Tibial nerve (tissue), 4 donors: ENCODE data around the gene LBX2. TPM values are rescaled to one million over a fixed set of nuclear protein-coding genes. Genes with fewer than 3 reads are reported as not detected.

Experiments used
- DNase-seq, 2 donors: peaks; one replicate each; pipeline ENCODE4 v3.0.0-alpha.2; 2019; ENCODE audit warnings: low spot score in 2 of 2
- H3K27ac ChIP-seq, 4 donors: fragments of 200-600 bp; sonication (generic) in 3 of 4; one replicate each; pipeline ENCODE4 v1.5.1; 2017 to 2019; ENCODE audit warnings: mild to moderate bottlenecking in 1 of 4
- H3K27me3 ChIP-seq, 2 donors: fragments of 200-600 bp; sonication (generic) in 1 of 2; one replicate each; pipeline versions ENCODE4 v1.5.1 to v1.6.0; 2017 to 2019
- H3K36me3 ChIP-seq, 3 donors: fragments of 200-600 bp; sonication (generic); one replicate each; pipeline ENCODE4 v1.5.1; 2018 to 2019
- H3K4me1 ChIP-seq, 4 donors: fragments of 200-600 bp; sonication (generic) in 3 of 4; one replicate each; pipeline ENCODE4 v1.5.1; 2017 to 2019
- H3K4me3 ChIP-seq, 4 donors: fragments of 200-600 bp; sonication (generic) in 3 of 4; one replicate each; pipeline ENCODE4 v1.5.1; 2017 to 2019; ENCODE audit warnings: mild to moderate bottlenecking in 1 of 4, moderate library complexity in 1 of 4
- H3K9me3 ChIP-seq, 4 donors: fragments of 200-600 bp; sonication (generic) in 3 of 4; one replicate each; pipeline ENCODE4 v1.5.1; 2017 to 2019
- EP300 ChIP-seq, 2 donors: sonication (generic); formaldehyde crosslinking; IDR thresholded peaks; one replicate each; pipeline ENCODE4 v1.6.1; 2017; ENCODE audit warnings: antibody characterized with exemption in 2 of 2, mild to moderate bottlenecking in 1 of 2
- POLR2A ChIP-seq, 2 donors: fragments of 450-650 bp; IDR thresholded peaks; one replicate each; pipeline ENCODE4 v1.6.1; 2017; ENCODE audit warnings: antibody characterized with exemption in 2 of 2, mild to moderate bottlenecking in 2 of 2, moderate library complexity in 2 of 2
- WGBS, 2 donors: methylation state at CpG; one replicate each; pipeline ENCODE4 v1.1.5; 2018; 5-methylcytosine and 5-hydroxymethylcytosine counted together
- total RNA-seq, 4 donors: library from RNA; depleted of rRNA; stranded (reverse); fragments of >200 nt; gene quantifications; one replicate each; pipeline ENCODE4 v1.1.0, GENCODE V29; 2016
- TF ChIP-seq, protein P1 (sequence below), 5 experiments: fragments of 200-600 bp in 3 of 5; fragments of 450-650 bp in 2 of 5; sonication (generic) in 3 of 5; IDR thresholded peaks; one replicate each; pipeline ENCODE4 v1.5.1; 2016 to 2019; ENCODE audit warnings: antibody characterized with exemption in 5 of 5, mild to moderate bottlenecking in 3 of 5, moderate library complexity in 2 of 5

The LBX2 gene
- total RNA-seq, 4 donors from 2014 or later = 0.20 to 4.4 (median 1.6) TPM

DNA sequence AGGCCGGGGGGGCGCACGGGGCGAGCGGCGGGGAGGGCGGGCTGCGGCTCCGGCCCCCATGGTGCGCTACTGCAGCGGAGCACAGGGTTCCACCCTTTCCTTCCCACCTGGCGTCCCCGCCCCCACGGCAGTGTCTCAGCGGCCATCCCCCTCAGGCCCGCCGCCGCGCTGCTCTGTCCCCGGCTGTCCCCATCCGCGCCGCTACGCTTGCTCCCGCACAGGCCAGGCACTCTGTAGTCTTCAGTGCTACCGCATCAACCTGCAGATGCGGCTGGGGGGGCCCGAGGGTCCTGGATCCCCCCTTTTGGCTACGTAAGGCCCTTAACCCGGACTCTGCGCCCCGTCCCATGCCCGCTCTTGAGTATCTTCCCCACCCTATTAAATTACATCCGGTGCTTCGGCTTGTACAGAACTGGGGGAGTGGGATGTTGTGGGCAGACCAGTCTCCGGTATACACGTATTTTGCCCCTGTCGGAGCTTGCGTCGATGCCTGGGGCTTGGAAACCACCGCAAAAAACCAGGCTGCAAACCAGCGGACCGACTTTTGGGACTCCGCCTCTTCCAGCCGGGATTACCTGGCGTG lies 41.8 kb downstream of the LBX2 start:
- Histone ChIP-seq H3K4me3 (peak overlapping the region; percentile 35 to 70 (median 58)), H3K4me1 (peaks cover 0 to 44% (median 27%) of the 10 kb centered on the region in 4 donors), H3K27ac (peak overlapping the region; percentile 59 to 97 (median 96)), H3K36me3 (peaks cover 0 to 25% (median 0%) of the 10 kb centered on the region in 3 donors), H3K9me3 (no peaks in the 10 kb centered on the region), H3K27me3 (no peaks in the 10 kb centered on the region)
- TF ChIP-seq POLR2A (IDR thresholded peaks at IDR 0.05) (peak; percentile 63 to 79), EP300 (IDR thresholded peaks at IDR 0.05) (peak in 1 of 2 donors; percentile 94)
- TF ChIP-seq, protein P1, sequence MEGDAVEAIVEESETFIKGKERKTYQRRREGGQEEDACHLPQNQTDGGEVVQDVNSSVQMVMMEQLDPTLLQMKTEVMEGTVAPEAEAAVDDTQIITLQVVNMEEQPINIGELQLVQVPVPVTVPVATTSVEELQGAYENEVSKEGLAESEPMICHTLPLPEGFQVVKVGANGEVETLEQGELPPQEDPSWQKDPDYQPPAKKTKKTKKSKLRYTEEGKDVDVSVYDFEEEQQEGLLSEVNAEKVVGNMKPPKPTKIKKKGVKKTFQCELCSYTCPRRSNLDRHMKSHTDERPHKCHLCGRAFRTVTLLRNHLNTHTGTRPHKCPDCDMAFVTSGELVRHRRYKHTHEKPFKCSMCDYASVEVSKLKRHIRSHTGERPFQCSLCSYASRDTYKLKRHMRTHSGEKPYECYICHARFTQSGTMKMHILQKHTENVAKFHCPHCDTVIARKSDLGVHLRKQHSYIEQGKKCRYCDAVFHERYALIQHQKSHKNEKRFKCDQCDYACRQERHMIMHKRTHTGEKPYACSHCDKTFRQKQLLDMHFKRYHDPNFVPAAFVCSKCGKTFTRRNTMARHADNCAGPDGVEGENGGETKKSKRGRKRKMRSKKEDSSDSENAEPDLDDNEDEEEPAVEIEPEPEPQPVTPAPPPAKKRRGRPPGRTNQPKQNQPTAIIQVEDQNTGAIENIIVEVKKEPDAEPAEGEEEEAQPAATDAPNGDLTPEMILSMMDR (IDR thresholded peaks at IDR 0.05) = no peak
- DNase-seq = peak in 1 of 2 donors; percentile 38
- whole genome bisulfite sequencing, 2 donors = 1% methylated on average over 38 to 42 of the region's 46 CpGs

GRCh38 chr2:74457129-74457548 lies 42.3 kb downstream of the LBX2 start:
- no peak for DNase-seq
- 1 to 2% methylated on average over 25 to 26 of the region's 27 CpGs for WGBS, 2 donors
- peaks cover 0 to 44% (median 27%) of the 10 kb centered on the region in 4 donors for H3K4me1 ChIP-seq
- no peaks in the 10 kb centered on the region for H3K27me3 ChIP-seq
- peak overlapping the region; percentile 59 to 97 (median 96) for H3K27ac ChIP-seq
- no peak for TF ChIP-seq EP300 (IDR thresholded peaks at IDR 0.05)
- peak overlapping the region; percentile 35 to 70 (median 58) for H3K4me3 ChIP-seq
- H3K9me3 ChIP-seq = no peaks in the 10 kb centered on the region
- peaks cover 0 to 20% (median 0%) of the 10 kb centered on the region in 3 donors for H3K36me3 ChIP-seq

GRCh38 chr2:74454654-74455511 lies 44.5 kb downstream of the LBX2 start, which contains the start of gene INO80B:
INO80B (plus strand) TSS chr2:74455087; CDS start chr2:74455117, 30 bp downstream.
- TF ChIP-seq POLR2A (IDR thresholded peaks at IDR 0.05) (peak in 1 of 2 donors; percentile 56), EP300 (IDR thresholded peaks at IDR 0.05) (peak; percentile 86 to 96)
- TF ChIP-seq, protein P1 (IDR thresholded peaks at IDR 0.05) = peak in 3 of 5 experiments; percentile 4 to 50 (median 22)
- no peaks in the 10 kb centered on the region for H3K27me3 ChIP-seq
- H3K4me1 ChIP-seq = peaks cover 0 to 44% (median 27%) of the 10 kb centered on the region in 4 donors
- peak within 1 kb of the TSS; percentile 61 to 74 (median 68) for H3K4me3 ChIP-seq
- H3K9me3 ChIP-seq = no peaks in the 10 kb centered on the region
- WGBS, 2 donors = 1% methylated on average over 36 to 40 of the region's 40 CpGs
- no peaks in the 10 kb centered on the region for H3K36me3 ChIP-seq
- peak; percentile 87 to 94 for DNase-seq
- H3K27ac ChIP-seq = peak within 1 kb of the TSS; percentile 60 to 81 (median 68)

DNA sequence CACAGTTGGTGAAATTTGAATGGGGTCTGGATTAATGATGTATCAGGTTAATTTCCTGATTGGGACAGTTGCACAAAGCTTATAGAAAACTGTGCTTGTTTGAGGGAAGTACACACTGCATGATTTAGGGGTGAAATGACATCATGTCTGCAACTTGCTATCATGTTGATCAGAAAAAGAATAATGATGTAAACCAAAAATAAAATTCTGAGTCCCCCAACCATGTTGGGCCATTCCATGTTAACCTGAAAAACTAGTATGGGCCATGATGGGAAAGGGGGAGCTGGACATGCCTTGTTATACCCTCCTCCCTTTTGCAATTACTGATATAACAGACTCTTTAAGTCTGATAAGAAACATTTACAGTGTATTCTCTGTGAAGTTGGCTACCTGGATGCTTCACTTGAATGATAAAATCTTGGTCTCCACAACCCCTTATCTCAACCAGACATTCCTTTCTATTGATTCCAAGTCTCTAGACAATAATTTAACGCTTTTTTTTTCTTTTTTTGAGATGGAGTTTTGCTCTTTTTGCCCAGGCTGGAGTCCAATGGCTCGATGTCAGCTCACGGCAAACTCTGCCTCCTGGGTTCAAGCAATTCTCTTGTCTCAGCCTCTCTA lies 48.7 kb downstream of the LBX2 start:
- Histone ChIP-seq H3K9me3 (no peaks in the 10 kb centered on the region), H3K4me3 (no peak overlapping the region), H3K4me1 (peaks cover 0 to 12% (median 5%) of the 10 kb centered on the region in 4 donors), H3K27me3 (no peaks in the 10 kb centered on the region), H3K27ac (no peak overlapping the region), H3K36me3 (no peaks in the 10 kb centered on the region)
- no peak for DNase-seq
- WGBS, 2 donors = 81 to 84% methylated on average over 3 of the region's 3 CpGs
- TF ChIP-seq POLR2A (IDR thresholded peaks at IDR 0.05) (no peak), EP300 (IDR thresholded peaks at IDR 0.05) (no peak)
- TF ChIP-seq, protein P1 (IDR thresholded peaks at IDR 0.05) = no peak

DNA sequence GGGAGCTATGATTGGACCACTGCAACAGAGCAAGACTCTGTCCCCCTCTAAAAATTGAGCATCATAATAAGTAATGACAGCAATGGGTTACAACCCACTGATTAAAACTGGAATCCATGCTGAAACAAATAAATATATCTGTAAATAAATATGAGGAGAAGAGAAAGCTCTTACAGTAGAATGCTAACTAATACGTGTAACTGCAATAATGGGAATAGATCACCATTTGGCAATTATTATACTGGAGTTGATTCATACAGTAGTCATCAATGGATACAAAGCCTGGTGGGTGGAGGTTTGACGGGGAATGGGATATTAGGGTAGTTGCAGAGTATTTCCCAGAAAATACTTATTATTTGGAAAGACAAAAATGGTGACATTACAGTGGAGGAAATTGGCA lies 50.6 kb downstream of the LBX2 start:
- H3K36me3 ChIP-seq = no peaks in the 10 kb centered on the region
- WGBS, 2 donors = 42% methylated on average over 2 of the region's 2 CpGs
- H3K27ac ChIP-seq = no peak overlapping the region
- DNase-seq = no peak
- H3K4me1 ChIP-seq = peaks cover 0 to 10% (median 0%) of the 10 kb centered on the region in 4 donors
- H3K4me3 ChIP-seq = no peak overlapping the region
- TF ChIP-seq POLR2A (IDR thresholded peaks at IDR 0.05) = no peak
- H3K9me3 ChIP-seq = no peaks in the 10 kb centered on the region
- no peaks in the 10 kb centered on the region for H3K27me3 ChIP-seq

Other genes with a start within 250 kb of the LBX2 start
- 10 to 100 TPM in 1 of 4 donors, 1 to 10 TPM in 3; 4.2 to 22.9 (median 9.5) TPM for gene SLC4A5, start 156.2 kb downstream of the LBX2 start, total RNA-seq
- 100 to 1,000 TPM; 122 to 157 (median 140) TPM for gene DCTN1, start 119.3 kb downstream of the LBX2 start, total RNA-seq
- 10 to 100 TPM in 1 of 4 donors, 1 to 10 TPM in 3; 4.5 to 14.4 (median 5.3) TPM for gene C2orf81, start 78.0 kb downstream of the LBX2 start, total RNA-seq
- 10 to 100 TPM in 3 of 4 donors, 1 to 10 TPM in 1; 9.6 to 25.2 (median 18.5) TPM for gene WDR54, start 77.9 kb downstream of the LBX2 start, total RNA-seq
- 10 to 100 TPM; 83.4 to 93.1 (median 87.1) TPM for gene RTKN, start 57.7 kb downstream of the LBX2 start, total RNA-seq
- gene INO80B, start 44.5 kb downstream of the LBX2 start, total RNA-seq = 10 to 100 TPM; 15.1 to 40.6 (median 27.5) TPM
- gene WBP1, start 41.2 kb downstream of the LBX2 start, total RNA-seq = 10 to 100 TPM; 35.7 to 84.6 (median 69.0) TPM
- gene MOGS, start 34.2 kb downstream of the LBX2 start, total RNA-seq = 10 to 100 TPM; 30.2 to 52.5 (median 39.7) TPM
- gene MRPL53, start 26.9 kb downstream of the LBX2 start, total RNA-seq = 10 to 100 TPM; 15.9 to 86.1 (median 34.4) TPM
- gene CCDC142, start 16.6 kb downstream of the LBX2 start, total RNA-seq = 10 to 100 TPM; 34.7 to 53.1 (median 39.4) TPM
- gene TTC31, start 16.5 kb downstream of the LBX2 start, total RNA-seq = 10 to 100 TPM; 14.6 to 43.3 (median 36.4) TPM
- 10 to 100 TPM in 3 of 4 donors, 1 to 10 TPM in 1; 9.6 to 32.0 (median 19.1) TPM for gene PCGF1, start 8.1 kb upstream of the LBX2 start, total RNA-seq
- gene TLX2, start 14.8 kb upstream of the LBX2 start, total RNA-seq = not detected
- 1 to 10 TPM in 1 of 4 donors, not detected in 3; 6.9 TPM for gene DQX1, start 26.6 kb upstream of the LBX2 start, total RNA-seq
- gene AUP1, start 30.1 kb upstream of the LBX2 start, total RNA-seq = 100 to 1,000 TPM; 111 to 207 (median 135) TPM
- gene HTRA2, start 30.3 kb upstream of the LBX2 start, total RNA-seq = 10 to 100 TPM; 37.8 to 45.3 (median 42.5) TPM
- 10 to 100 TPM in 3 of 4 donors, 1 to 10 TPM in 1; 5.0 to 16.2 (median 13.5) TPM for gene LOXL3, start 54.3 kb upstream of the LBX2 start, total RNA-seq
- gene DOK1, start 55.1 kb upstream of the LBX2 start, total RNA-seq = 10 to 100 TPM; 22.2 to 34.2 (median 24.2) TPM
- under 1 TPM in 1 of 4 donors, not detected in 3; 0.21 TPM for gene M1AP, start 148.7 kb upstream of the LBX2 start, total RNA-seq
- 10 to 100 TPM in 3 of 4 donors, 1 to 10 TPM in 1; 6.7 to 22.3 (median 11.2) TPM for gene SEMA4F, start 154.6 kb upstream of the LBX2 start, total RNA-seq